Loucy (cell line): Measurements from ENCODE around the gene NCOA1.

Experiments used
- EZH2phosphoT487 ChIP-seq: fragments of 200-600 bp; IDR thresholded peaks from 2 replicates; pipeline ENCODE4 v1.6.1; 2018; ENCODE audit warnings: antibody characterized with exemption, mild to moderate bottlenecking, moderate library complexity, borderline replicate concordance
- TF ChIP-seq, protein P1 (sequence below): fragments of 200-600 bp; sonication (generic); conservative IDR thresholded peaks from 2 replicates; pipeline ENCODE4 v1.5.1; 2014; ENCODE audit warnings: mild to moderate bottlenecking, antibody characterized with exemption, low read length

DNA sequence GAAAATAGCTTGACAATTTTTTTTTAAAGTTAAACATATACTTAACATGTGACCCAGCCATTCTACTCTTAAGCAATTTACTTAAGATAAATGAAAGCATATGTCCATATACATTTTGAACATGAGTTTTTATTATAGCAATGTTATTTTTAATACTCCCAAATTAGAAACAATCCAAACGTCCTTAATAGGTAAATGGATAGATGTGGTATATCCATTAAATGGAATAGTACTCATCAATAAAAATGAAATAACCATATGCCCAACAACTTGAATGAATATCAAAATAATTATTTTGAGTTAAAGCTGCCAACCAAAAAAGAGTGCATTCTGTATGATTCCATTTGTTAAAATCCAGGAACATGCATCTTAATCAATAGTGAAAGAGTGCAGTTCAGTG is 29.1 kb downstream of the NCOA1 start:
- TF ChIP-seq, protein P1, sequence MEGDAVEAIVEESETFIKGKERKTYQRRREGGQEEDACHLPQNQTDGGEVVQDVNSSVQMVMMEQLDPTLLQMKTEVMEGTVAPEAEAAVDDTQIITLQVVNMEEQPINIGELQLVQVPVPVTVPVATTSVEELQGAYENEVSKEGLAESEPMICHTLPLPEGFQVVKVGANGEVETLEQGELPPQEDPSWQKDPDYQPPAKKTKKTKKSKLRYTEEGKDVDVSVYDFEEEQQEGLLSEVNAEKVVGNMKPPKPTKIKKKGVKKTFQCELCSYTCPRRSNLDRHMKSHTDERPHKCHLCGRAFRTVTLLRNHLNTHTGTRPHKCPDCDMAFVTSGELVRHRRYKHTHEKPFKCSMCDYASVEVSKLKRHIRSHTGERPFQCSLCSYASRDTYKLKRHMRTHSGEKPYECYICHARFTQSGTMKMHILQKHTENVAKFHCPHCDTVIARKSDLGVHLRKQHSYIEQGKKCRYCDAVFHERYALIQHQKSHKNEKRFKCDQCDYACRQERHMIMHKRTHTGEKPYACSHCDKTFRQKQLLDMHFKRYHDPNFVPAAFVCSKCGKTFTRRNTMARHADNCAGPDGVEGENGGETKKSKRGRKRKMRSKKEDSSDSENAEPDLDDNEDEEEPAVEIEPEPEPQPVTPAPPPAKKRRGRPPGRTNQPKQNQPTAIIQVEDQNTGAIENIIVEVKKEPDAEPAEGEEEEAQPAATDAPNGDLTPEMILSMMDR: no peak
- no peak for TF ChIP-seq EZH2phosphoT487
